HEK293 (cell line): ENCODE measurements around the gene CLIC5.

ENCODE experiments used
- EGR2 ChIP-seq: fragments of 450-650 bp; formaldehyde crosslinking; IDR thresholded peaks from 2 replicates; pipeline ENCODE4 v1.5.1; 2016; ENCODE audit warnings: low read depth, missing biosample characterization, missing genetic modification characterization
- YY2 ChIP-seq: fragments of 450-650 bp; formaldehyde crosslinking; IDR thresholded peaks from 2 replicates; pipeline ENCODE4 v1.5.1; 2016; ENCODE audit warnings: missing biosample characterization, missing genetic modification characterization
- ZBTB21 ChIP-seq: fragments of 450-650 bp; formaldehyde crosslinking; IDR thresholded peaks from 2 replicates; pipeline ENCODE4 v1.5.1; 2017; ENCODE audit warnings: missing biosample characterization, missing genetic modification characterization
- ZNF302 ChIP-seq: fragments of 450-650 bp; formaldehyde crosslinking; IDR thresholded peaks from 2 replicates; pipeline ENCODE4 v1.5.1; 2016; ENCODE audit warnings: missing biosample characterization, missing genetic modification characterization, low read depth

GRCh38 chr6:46016063-46016608, 476 bp upstream of the CLIC5 start:
- TF ChIP-seq ZNF302 (tag by site-specific recombination) (no peak), YY2 (tag by site-specific recombination) (no peak), EGR2 (tag by site-specific recombination) (no peak), ZBTB21 (tag by site-specific recombination) (no peak)
